ENCODE measurements around the gene SLC7A7.
A peak's percentile ranks its signal among the peaks of the same experiment; 100 is the strongest.
"Not testable (repeated sequence)": the region's sequence is repeated elsewhere in the genome, so short reads cannot be mapped to it uniquely, and the experiment has no call there.

SLC7A7 gene

DNA sequence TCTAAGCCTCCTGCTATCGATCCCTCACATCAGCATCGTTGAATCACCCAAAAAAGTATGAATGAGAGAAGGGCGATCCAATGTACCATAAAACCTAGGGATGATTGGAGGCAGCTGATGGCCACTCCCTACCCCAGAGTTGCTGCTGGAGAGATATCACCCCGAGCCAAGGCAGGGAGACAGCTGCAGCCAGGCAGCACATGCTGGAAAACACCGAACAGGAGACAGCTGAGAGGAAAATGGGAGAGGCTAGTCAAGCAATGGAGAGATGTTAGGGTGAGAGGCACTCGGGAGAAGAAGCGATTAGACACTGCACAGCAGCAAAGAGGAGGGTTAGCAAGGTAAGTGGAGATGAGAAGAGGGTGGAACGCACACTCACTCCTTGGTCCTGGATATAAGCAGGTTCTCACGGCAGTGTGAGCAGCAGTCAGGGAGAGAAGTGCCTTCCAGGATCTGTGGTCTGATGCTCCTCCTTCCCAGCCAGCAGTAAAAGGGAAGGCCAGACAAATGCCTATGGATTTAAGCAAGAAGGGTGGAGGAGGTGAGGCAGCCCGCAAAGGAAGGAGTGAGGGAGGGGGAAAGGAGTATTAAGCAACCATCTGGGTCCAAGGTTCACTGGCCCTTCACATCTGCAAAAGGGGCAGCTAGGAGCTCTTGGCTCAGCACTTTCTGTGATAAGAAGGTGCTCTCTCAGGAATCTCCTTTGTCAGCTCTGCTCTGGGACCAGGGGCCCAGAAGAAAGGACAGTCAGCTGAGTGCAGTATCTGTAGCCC is at the start of gene SLC7A7:
Gene SLC7A7 (minus strand): TSS at position 495 of the 773 bp plus-strand sequence. CDS start 2,037 bp downstream, outside the sequence.
- TF ChIP-seq, protein P1, sequence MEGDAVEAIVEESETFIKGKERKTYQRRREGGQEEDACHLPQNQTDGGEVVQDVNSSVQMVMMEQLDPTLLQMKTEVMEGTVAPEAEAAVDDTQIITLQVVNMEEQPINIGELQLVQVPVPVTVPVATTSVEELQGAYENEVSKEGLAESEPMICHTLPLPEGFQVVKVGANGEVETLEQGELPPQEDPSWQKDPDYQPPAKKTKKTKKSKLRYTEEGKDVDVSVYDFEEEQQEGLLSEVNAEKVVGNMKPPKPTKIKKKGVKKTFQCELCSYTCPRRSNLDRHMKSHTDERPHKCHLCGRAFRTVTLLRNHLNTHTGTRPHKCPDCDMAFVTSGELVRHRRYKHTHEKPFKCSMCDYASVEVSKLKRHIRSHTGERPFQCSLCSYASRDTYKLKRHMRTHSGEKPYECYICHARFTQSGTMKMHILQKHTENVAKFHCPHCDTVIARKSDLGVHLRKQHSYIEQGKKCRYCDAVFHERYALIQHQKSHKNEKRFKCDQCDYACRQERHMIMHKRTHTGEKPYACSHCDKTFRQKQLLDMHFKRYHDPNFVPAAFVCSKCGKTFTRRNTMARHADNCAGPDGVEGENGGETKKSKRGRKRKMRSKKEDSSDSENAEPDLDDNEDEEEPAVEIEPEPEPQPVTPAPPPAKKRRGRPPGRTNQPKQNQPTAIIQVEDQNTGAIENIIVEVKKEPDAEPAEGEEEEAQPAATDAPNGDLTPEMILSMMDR (IDR thresholded peaks at IDR 0.05; ENCODE audit: low read depth, low read length) = no peak
- peak; percentile 22 to 60 for DNase-seq (ENCODE audit: low read depth in 2 of 2)
- H3K4me3 ChIP-seq (replicated peaks in 1 of 2; ENCODE audit: low read depth in 2 of 2, low read length in 2 of 2) = peak within 1 kb of the TSS in 1 of 2 donors; percentile 33

DNA sequence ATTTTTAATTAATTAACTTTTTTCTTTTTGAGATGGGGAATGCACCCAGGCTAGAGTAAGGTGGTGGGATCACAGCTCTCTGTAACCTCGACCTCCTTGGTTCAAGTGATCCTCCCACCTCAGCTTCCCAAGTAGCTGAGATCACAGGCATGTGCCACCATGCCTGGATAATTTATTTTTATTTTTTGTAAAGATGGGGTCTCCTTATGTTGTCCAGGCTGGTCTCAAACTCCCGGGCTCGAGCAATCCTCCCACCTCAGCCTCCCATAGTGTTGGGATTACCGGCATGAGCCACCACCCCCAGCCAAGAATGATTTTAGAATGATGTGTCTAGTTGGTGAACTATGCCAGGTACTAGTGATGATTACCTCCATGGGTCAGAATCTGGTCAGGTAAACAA is 49.7 kb upstream of the SLC7A7 start:
- no peak overlapping the region for H3K4me3 ChIP-seq (replicated peaks in 1 of 2; ENCODE audit: low read depth in 2 of 2, low read length in 2 of 2)
- no peak for DNase-seq (ENCODE audit: low read depth in 2 of 2)
- TF ChIP-seq, protein P1 (IDR thresholded peaks at IDR 0.05; ENCODE audit: low read depth, low read length) = no peak

DNA sequence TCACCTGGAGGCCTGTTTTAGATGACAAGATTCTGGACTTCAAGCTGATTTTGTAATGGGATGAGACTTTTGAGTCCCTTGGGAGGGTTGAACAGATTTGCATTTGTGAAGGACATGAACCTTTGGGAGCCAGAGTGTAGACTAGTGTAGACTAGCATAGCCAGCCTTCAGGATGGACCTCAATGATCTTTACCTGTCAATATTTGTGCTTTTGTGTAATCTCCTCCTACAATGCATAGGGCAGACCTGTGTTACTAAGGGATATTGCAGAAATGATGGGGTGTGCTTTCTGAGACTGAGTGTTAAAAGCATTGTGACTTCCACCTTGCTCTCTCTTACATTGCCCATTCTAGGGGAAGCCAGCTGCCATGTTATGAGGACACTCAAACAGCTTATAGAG is 46.4 kb upstream of the SLC7A7 start:
- DNase-seq (ENCODE audit: low read depth in 2 of 2) = no peak
- no peak overlapping the region for H3K4me3 ChIP-seq (replicated peaks in 1 of 2; ENCODE audit: low read depth in 2 of 2, low read length in 2 of 2)
- TF ChIP-seq, protein P1 (IDR thresholded peaks at IDR 0.05; ENCODE audit: low read depth, low read length) = no peak

DNA sequence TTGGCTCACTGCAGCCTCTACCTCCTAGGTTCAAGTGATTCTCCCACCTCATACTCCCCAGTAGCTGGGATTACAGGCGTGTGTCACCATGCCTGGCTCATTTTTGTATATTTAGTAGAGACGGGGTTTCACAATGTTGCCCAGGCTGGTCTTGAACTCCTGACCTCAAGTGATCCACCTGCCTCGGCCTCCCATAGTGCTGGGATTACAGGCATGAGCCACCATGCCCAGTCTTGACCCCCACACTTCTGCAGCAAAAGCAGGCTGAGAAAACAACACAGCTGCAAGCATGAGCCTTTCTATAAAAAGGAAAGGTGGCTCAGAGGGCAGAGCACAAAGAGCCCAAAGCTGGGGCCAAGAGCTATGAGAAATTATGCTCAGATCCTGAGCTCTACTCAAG is 45.1 kb upstream of the SLC7A7 start:
- DNase-seq (ENCODE audit: low read depth in 2 of 2); H3K4me3 ChIP-seq (replicated peaks in 1 of 2; ENCODE audit: low read depth in 2 of 2, low read length in 2 of 2): not testable (repeated sequence)

DNA sequence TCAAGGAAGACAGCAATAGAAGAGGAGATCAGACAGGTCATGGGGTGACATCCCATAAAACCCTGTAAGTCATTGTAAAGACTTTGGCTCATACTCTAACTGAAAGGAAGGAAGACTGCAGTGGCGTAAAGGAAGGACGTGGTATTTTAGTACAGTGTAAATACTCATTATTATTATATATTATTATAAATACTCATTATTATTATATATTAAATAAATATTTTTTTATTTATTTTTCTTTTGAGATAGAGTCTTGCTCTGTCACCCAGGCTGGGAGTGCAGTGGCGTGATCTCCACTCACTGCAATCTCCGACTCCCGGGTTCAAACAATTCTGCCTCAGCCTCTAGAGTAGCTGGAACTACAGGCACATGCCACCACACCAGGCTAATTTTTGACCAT is 41.2 kb upstream of the SLC7A7 start:
- TF ChIP-seq, protein P1 (IDR thresholded peaks at IDR 0.05; ENCODE audit: low read depth, low read length) = no peak
- no peak for DNase-seq (ENCODE audit: low read depth in 2 of 2)
- no peak overlapping the region for H3K4me3 ChIP-seq (replicated peaks in 1 of 2; ENCODE audit: low read depth in 2 of 2, low read length in 2 of 2)

DNA sequence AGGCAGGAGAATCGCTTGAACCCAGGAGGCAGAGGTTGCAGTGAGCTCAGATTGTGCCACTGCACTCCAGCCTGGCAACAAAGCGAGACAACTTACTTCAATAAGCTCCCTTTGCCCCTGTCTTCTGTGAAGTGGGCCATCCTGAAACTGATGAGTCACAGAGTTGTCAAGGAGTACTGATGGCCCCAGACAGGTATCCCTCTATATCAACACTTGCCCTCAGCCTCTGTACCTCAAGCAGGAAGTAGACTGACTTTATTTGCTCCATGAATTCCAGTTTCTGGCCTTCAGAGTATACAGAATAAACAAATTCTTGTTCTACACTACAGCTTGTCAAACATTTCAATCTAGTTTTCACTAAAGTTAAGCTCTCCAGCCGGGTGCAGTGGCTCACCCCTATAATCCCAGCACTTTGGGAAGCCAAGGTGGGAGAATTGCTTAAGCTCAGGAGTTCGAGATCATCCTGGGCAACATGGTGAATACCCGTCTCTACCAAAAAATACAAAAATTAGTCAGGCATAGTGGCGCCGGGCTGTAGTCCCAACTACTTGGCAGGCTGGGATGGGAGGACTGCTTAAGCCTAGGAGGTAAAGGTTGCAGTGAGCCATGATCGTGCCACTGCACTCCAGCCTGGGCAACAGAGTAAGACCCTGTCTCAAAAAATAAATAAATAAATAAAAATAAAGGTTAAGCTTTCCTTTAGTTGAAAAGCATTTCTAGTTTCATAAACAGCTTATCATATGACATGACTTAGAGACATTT is 39.9 kb upstream of the SLC7A7 start:
- DNase-seq (ENCODE audit: low read depth in 2 of 2) = no peak
- TF ChIP-seq, protein P1 (IDR thresholded peaks at IDR 0.05; ENCODE audit: low read depth, low read length) = no peak

DNA sequence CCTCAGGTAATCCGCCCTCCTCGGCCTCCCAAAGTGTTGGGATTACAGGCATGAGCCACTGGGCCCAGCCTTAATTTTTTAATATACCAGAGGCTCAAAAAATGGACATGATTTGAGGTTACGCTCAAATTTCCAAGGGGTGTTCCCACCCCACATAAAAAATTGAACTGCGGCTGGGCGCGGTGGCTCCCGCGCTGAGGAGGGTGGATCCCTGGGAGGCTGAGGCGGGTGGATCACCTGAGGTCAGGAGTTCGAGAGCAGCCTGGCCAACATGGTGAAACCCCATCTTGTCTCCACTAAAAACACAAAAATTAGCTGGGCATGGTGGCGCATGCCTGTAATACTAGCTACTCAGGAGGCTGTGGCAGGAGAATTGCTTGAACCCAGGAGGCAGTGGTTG is 39.1 kb upstream of the SLC7A7 start:
- not testable (repeated sequence) for H3K4me3 ChIP-seq (replicated peaks in 1 of 2; ENCODE audit: low read depth in 2 of 2, low read length in 2 of 2); DNase-seq (ENCODE audit: low read depth in 2 of 2)

More for the DNA sequence above, 39.9 kb upstream of the SLC7A7 start:
- H3K4me3 ChIP-seq (replicated peaks in 1 of 2; ENCODE audit: low read depth in 2 of 2, low read length in 2 of 2) = no peak overlapping the region
